Measurements from ENCODE around the gene MICAL3.

Gene MICAL3

DNA sequence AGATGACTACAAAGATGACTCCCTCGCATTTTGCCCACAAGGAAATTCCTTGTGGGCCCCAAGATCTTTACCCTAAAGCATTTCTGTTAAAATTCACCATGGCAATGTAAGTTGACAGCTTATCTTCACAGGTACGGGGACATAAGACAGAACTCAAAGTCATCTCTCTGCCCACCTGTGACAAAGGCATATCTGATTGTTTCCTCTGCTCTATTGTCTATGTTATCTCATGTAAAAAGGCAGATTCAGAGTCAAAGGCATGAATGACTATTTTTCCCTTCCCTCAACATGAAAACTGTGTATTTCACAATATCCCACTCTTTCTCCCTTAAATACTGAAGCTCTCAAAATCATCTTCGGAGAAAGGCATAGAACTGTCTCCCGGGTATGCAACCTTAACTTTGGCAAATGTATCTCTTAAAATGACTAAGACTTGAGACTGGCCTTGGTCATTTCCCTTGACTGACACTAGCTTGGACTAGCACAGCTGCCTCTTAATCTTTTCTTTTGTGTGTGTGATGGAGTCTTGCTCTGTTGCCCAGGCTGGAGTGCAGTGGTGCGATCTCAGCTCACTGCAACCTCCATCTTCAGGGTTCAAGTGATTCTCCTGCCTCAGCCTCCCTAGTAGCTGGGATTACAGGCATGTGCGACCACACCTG lies 103.2 kb downstream of the MICAL3 start:
- no peak overlapping the region for H3K4me3 ChIP-seq (ENCODE audit: low read length)
- no peak for DNase-seq (ENCODE audit: low read depth)
- TF ChIP-seq, protein P1, sequence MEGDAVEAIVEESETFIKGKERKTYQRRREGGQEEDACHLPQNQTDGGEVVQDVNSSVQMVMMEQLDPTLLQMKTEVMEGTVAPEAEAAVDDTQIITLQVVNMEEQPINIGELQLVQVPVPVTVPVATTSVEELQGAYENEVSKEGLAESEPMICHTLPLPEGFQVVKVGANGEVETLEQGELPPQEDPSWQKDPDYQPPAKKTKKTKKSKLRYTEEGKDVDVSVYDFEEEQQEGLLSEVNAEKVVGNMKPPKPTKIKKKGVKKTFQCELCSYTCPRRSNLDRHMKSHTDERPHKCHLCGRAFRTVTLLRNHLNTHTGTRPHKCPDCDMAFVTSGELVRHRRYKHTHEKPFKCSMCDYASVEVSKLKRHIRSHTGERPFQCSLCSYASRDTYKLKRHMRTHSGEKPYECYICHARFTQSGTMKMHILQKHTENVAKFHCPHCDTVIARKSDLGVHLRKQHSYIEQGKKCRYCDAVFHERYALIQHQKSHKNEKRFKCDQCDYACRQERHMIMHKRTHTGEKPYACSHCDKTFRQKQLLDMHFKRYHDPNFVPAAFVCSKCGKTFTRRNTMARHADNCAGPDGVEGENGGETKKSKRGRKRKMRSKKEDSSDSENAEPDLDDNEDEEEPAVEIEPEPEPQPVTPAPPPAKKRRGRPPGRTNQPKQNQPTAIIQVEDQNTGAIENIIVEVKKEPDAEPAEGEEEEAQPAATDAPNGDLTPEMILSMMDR (conservative IDR thresholded peaks at IDR 0.05; ENCODE audit: low read length): no peak

GRCh38 chr22:17920145-17920605 lies 104.2 kb downstream of the MICAL3 start:
- H3K4me3 ChIP-seq (ENCODE audit: low read length): no peak overlapping the region
- DNase-seq (ENCODE audit: low read depth): no peak
- TF ChIP-seq, protein P1 (conservative IDR thresholded peaks at IDR 0.05; ENCODE audit: low read length): no peak

- no peak overlapping the region for H3K4me3 ChIP-seq (ENCODE audit: low read length)
- TF ChIP-seq, protein P1 (conservative IDR thresholded peaks at IDR 0.05; ENCODE audit: low read length): no peak
- no peak for DNase-seq (ENCODE audit: low read depth)
Observed at GRCh38 chr22:17919276-17920144, 104.9 kb downstream of the MICAL3 start.

DNA sequence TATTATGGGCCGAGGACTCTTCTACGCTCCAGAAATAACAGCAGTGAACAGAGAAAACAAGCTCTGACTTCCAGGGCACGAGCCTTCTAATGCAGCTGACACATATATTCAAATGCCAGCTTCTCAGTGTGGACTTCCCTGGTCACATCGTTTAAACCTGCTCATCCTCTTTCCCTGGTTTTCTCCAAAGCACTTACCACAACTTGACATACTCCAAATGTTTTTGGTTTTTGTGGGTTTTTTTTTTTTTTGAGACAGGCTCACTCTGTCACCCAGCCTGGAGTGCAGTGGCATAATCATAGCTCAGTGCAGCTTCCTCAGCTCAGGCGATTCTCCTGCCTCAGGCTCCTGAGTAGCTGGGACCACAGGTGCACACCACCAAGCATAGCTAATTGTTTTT lies 105.5 kb downstream of the MICAL3 start:
- TF ChIP-seq, protein P1 (conservative IDR thresholded peaks at IDR 0.05; ENCODE audit: low read length): no peak
- no peak overlapping the region for H3K4me3 ChIP-seq (ENCODE audit: low read length)
- DNase-seq (ENCODE audit: low read depth): peak; percentile 85

DNA sequence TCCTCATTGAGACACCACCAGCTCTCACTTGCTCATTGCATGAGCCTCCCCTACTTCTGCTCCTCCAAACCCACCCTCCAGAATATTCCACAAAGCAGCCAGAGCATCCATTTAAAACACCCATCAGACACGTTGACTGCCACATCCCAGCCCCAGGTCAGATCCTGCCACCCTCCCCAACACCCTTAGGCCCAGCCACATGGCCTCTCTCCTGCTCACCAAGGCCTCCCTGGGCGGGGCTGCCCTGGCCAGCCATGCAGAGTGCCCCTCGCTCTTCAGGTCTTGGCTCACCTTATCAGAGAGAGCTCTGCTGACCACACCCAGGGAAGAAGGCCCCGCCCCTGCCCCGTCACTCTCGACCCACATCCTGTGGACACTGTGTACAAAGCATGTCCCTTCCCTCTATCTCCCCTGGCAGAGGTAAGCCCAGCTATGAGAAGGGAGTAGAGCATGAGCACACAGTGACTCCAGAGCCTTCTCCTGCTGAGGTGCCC lies 106.8 kb downstream of the MICAL3 start:
- DNase-seq (ENCODE audit: low read depth): no peak
- TF ChIP-seq, protein P1 (conservative IDR thresholded peaks at IDR 0.05; ENCODE audit: low read length): no peak
- no peak overlapping the region for H3K4me3 ChIP-seq (ENCODE audit: low read length)

DNA sequence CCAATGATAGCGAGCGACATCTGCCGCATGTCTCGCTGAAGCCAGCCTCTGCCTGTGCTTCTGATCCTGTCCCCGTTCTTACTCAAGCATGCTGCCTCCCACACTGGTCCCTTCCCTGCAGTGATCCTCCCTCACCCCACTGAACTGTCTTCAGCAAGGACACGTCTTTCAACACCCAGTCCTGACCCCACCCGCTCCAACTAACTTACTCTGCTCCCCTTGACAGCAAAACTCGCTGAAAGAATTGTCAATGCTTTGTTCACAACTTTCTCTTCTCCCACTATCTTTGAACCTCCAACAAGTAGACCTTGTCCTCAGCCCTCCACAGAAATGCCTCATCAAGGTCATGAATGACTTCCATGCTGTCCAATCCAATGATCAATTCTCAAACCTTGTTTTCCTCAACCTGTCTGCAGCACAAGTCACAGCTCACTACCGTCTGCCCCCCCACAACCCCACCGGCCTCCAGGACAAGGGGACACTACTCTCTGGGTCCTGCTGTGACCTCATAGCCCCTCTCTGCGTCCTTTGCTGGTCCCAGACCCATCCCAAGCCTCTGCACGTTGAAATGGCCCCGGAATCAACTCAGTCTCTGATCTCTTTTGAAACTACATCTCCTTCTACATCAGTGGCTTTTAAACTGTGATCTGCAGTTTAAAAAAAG lies 108.0 kb downstream of the MICAL3 start:
- DNase-seq (ENCODE audit: low read depth): no peak
- TF ChIP-seq, protein P1 (conservative IDR thresholded peaks at IDR 0.05; ENCODE audit: low read length): no peak

More for the DNA sequence above, 108.0 kb downstream of the MICAL3 start:
- H3K4me3 ChIP-seq (ENCODE audit: low read length): no peak overlapping the region
